GM12878 (cell line): ENCODE data around the gene IFNGR2.

Source experiments
- CEBPZ ChIP-seq: fragments of 150-350 bp; IDR thresholded peaks from 2 replicates; pipeline ENCODE4 v1.6.1; 2016; ENCODE audit warnings: low read depth, low read length
- CHD1 ChIP-seq: IDR thresholded peaks from 2 replicates; pipeline ENCODE4 v1.6.1; 2012; ENCODE audit warnings: low read depth, low read length, improper control_type of control experiment
- EGR1 ChIP-seq, 2 experiments: IDR thresholded peaks; 1 replicate in 1 of 2; 2 replicates in 1 of 2; pipeline ENCODE4 v1.6.1; 2011 to 2012; ENCODE audit warnings: low read depth in 2 of 2, low read length in 2 of 2, borderline replicate concordance in 1 of 2, mild to moderate bottlenecking in 1 of 2, moderate library complexity in 1 of 2
- EZH2 ChIP-seq: IDR thresholded peaks from 2 replicates; pipeline ENCODE4 v1.6.1; 2012; ENCODE audit warnings: low read depth, mild to moderate bottlenecking, control low read depth, inconsistent platforms, low read length, borderline replicate concordance; ENCODE audit not compliant: control insufficient read depth
- JUNB ChIP-seq: IDR thresholded peaks from 2 replicates; pipeline ENCODE4 v1.6.1; 2016; ENCODE audit warnings: antibody characterized with exemption, mild to moderate bottlenecking
- KDM1A ChIP-seq: fragments of 200-600 bp; sonication (generic); IDR thresholded peaks from 2 replicates; pipeline ENCODE4 v1.6.1; 2016; ENCODE audit warnings: borderline replicate concordance
- MTA2 ChIP-seq: fragments of 450-650 bp; IDR thresholded peaks from 2 replicates; pipeline ENCODE4 v1.6.1; 2016; ENCODE audit warnings: low read depth, mild to moderate bottlenecking, moderate library complexity
- POLR2AphosphoS5 ChIP-seq: IDR thresholded peaks from 2 replicates; pipeline ENCODE4 v1.6.1; 2011; ENCODE audit warnings: mild to moderate bottlenecking, low read length, inconsistent platforms
- SMAD1 ChIP-seq: fragments of 450-650 bp; IDR thresholded peaks from 2 replicates; pipeline ENCODE4 v1.6.1; 2018; ENCODE audit warnings: mild to moderate bottlenecking, low read depth; ENCODE audit not compliant: partially characterized antibody
- TAF1 ChIP-seq: IDR thresholded peaks from 2 replicates; pipeline ENCODE4 v1.6.1; 2011; ENCODE audit warnings: mild to moderate bottlenecking, low read depth, low read length, borderline replicate concordance
- ZNF207 ChIP-seq: fragments of 450-650 bp; IDR thresholded peaks from 2 replicates; pipeline ENCODE4 v1.6.1; 2014; ENCODE audit warnings: antibody characterized with exemption, mild to moderate bottlenecking, borderline replicate concordance
- ZNF592 ChIP-seq: fragments of 450-650 bp; IDR thresholded peaks from 2 replicates; pipeline ENCODE4 v1.6.1; 2017; ENCODE audit warnings: mild to moderate bottlenecking, moderate library complexity
- TF ChIP-seq, protein P1 (sequence below), 3 experiments: IDR thresholded peaks in 2 of 3; conservative IDR thresholded peaks in 1 of 3; 2 replicates each; pipeline ENCODE4 v1.5.1; 2011; ENCODE audit warnings: low read depth in 3 of 3, low read length in 3 of 3, mild to moderate bottlenecking in 3 of 3, control low read depth in 2 of 3, moderate library complexity in 2 of 3, inconsistent platforms in 1 of 3, mixed read lengths in 1 of 3; ENCODE audit not compliant: control insufficient read depth in 2 of 3, insufficient read depth in 1 of 3; ENCODE audit errors: extremely low read depth in 1 of 3
- TF ChIP-seq, protein P2 (sequence below): IDR thresholded peaks from 2 replicates; pipeline ENCODE4 v1.6.1; 2011; ENCODE audit warnings: low read depth, low read length, improper control_type of control experiment, borderline replicate concordance

DNA sequence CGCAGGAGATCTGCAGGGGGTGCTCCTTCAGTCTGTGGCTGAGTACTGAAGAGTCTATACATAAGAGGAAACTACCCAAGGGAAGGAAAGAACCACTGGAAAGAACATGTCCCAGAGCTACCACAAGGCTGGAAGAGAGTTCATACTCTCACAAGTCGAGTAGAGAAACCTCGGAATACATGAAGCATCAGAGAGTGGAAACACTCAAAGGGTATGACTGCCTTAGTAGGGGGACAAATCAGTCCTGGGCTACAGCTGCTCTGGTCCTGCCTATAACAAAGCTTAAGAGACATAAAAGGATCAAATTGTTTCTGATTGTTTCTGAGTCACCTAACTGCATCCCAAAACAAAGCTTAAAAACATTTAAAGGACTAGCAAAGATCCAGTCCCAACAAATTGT is 49.1 kb downstream of the IFNGR2 start:
- TF ChIP-seq, protein P1, sequence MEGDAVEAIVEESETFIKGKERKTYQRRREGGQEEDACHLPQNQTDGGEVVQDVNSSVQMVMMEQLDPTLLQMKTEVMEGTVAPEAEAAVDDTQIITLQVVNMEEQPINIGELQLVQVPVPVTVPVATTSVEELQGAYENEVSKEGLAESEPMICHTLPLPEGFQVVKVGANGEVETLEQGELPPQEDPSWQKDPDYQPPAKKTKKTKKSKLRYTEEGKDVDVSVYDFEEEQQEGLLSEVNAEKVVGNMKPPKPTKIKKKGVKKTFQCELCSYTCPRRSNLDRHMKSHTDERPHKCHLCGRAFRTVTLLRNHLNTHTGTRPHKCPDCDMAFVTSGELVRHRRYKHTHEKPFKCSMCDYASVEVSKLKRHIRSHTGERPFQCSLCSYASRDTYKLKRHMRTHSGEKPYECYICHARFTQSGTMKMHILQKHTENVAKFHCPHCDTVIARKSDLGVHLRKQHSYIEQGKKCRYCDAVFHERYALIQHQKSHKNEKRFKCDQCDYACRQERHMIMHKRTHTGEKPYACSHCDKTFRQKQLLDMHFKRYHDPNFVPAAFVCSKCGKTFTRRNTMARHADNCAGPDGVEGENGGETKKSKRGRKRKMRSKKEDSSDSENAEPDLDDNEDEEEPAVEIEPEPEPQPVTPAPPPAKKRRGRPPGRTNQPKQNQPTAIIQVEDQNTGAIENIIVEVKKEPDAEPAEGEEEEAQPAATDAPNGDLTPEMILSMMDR (IDR thresholded peaks at IDR 0.05 in 2 of 3, conservative IDR thresholded peaks at IDR 0.05 in 1 of 3; ENCODE audit: control insufficient read depth in 2 of 3, extremely low read depth in 1 of 3, insufficient read depth in 1 of 3, low read depth in 3 of 3, low read length in 3 of 3) = no peak
- TF ChIP-seq EZH2 (no peak), JUNB (no peak), MTA2 (no peak), SMAD1 (no peak), POLR2AphosphoS5 (no peak), EGR1 (IDR thresholded peaks at IDR 0.05; ENCODE audit: borderline replicate concordance in 1 of 2, low read depth in 2 of 2, low read length in 2 of 2) (no peak), ZNF207 (no peak), CEBPZ (no peak), ZNF592 (no peak), TAF1 (no peak), CHD1 (no peak), KDM1A (no peak)
- TF ChIP-seq, protein P2, sequence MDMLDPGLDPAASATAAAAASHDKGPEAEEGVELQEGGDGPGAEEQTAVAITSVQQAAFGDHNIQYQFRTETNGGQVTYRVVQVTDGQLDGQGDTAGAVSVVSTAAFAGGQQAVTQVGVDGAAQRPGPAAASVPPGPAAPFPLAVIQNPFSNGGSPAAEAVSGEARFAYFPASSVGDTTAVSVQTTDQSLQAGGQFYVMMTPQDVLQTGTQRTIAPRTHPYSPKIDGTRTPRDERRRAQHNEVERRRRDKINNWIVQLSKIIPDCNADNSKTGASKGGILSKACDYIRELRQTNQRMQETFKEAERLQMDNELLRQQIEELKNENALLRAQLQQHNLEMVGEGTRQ = no peak
